Midbrain (tissue), 1 donor: ENCODE measurements around the gene FGF7.
"Not testable (repeated sequence)": the region's sequence is repeated elsewhere in the genome, so short reads cannot be mapped to it uniquely, and the experiment has no call there.

Experiments used
- DNase-seq: peaks from one replicate; lab custom pipeline; 2025; lab: John Stamatoyannopoulos, UW

The FGF7 gene

GRCh38 chr15:49423021-49423420 lies at the start of gene FGF7:
FGF7 (plus strand) TSS chr15:49423242; CDS start chr15:49424298, 1,056 bp downstream.
- DNase-seq, result peak; percentile 2

- DNase-seq, result no peak
Observed at GRCh38 chr15:49379996-49380395, 43.0 kb upstream of the FGF7 start.

- no peak for DNase-seq
Observed at GRCh38 chr15:49380912-49381311, 42.1 kb upstream of the FGF7 start.

- no peak for DNase-seq
Observed at GRCh38 chr15:49382394-49382793, 40.6 kb upstream of the FGF7 start.

- DNase-seq, result no peak
Observed at GRCh38 chr15:49383266-49383665, 39.8 kb upstream of the FGF7 start.

- no peak for DNase-seq
Observed at GRCh38 chr15:49387471-49387870, 35.6 kb upstream of the FGF7 start.

- not testable (repeated sequence) for DNase-seq
Observed at GRCh38 chr15:49402515-49403296, 20.3 kb upstream of the FGF7 start.

- no peak for DNase-seq
Observed at GRCh38 chr15:49406352-49407118, 16.5 kb upstream of the FGF7 start.

- DNase-seq, result no peak
Observed at GRCh38 chr15:49410641-49411040, 12.4 kb upstream of the FGF7 start.

GRCh38 chr15:49412797-49413196 lies 10.2 kb upstream of the FGF7 start:
- DNase-seq, result no peak

GRCh38 chr15:49415149-49415548 lies 7.9 kb upstream of the FGF7 start:
- no peak for DNase-seq

GRCh38 chr15:49415638-49416037 lies 7.4 kb upstream of the FGF7 start:
- no peak for DNase-seq

GRCh38 chr15:49418811-49419210 lies 4.2 kb upstream of the FGF7 start:
- DNase-seq, result no peak

GRCh38 chr15:49421991-49422390 lies 1.1 kb upstream of the FGF7 start:
- peak; percentile 48 for DNase-seq

GRCh38 chr15:49423901-49424550 lies 984 bp downstream of the FGF7 start:
- no peak for DNase-seq

GRCh38 chr15:49424954-49425353 lies 1.9 kb downstream of the FGF7 start:
- no peak for DNase-seq

GRCh38 chr15:49427372-49427771 lies 4.3 kb downstream of the FGF7 start:
- no peak for DNase-seq

- DNase-seq, result no peak
Observed at GRCh38 chr15:49428409-49429095, 5.5 kb downstream of the FGF7 start.

GRCh38 chr15:49430046-49430445 lies 7.0 kb downstream of the FGF7 start:
- no peak for DNase-seq

GRCh38 chr15:49435174-49435573 lies 12.1 kb downstream of the FGF7 start:
- DNase-seq, result no peak

GRCh38 chr15:49436751-49437150 lies 13.7 kb downstream of the FGF7 start:
- no peak for DNase-seq

- DNase-seq, result peak; percentile 3
Observed at GRCh38 chr15:49438962-49439631, 16.1 kb downstream of the FGF7 start.
